Upper lobe of right lung (tissue), 1 donor: ENCODE data around the gene MPST. TPM values are rescaled to one million over a fixed set of nuclear protein-coding genes. Genes with fewer than 3 reads are reported as not detected.
"Not testable (repeated sequence)": the region's sequence is repeated elsewhere in the genome, so short reads cannot be mapped to it uniquely, and the experiment has no call there.

ENCODE experiments used
- ATAC-seq: fragments of 200-7000 bp; cut with Tn5 transposase; one replicate; pipeline ENCODE4 v1.9.1; 2020; ENCODE audit warnings: mild to moderate bottlenecking, moderate library complexity
- DNase-seq: peaks from one replicate; pipeline ENCODE4 v3.0.0-alpha.2; 2020
- H3K27ac ChIP-seq: fragments of 200-600 bp; one replicate; pipeline ENCODE4 v1.8.0; 2022
- H3K27me3 ChIP-seq: fragments of 200-600 bp; one replicate; pipeline ENCODE4 v1.8.0; 2022; ENCODE audit warnings: mild to moderate bottlenecking
- H3K36me3 ChIP-seq: fragments of 200-600 bp; one replicate; pipeline ENCODE4 v1.8.0; 2022
- H3K4me1 ChIP-seq: fragments of 200-600 bp; one replicate; pipeline ENCODE4 v1.8.0; 2022
- H3K4me3 ChIP-seq: fragments of 200-600 bp; one replicate; pipeline ENCODE4 v1.8.0; 2022; ENCODE audit warnings: mild to moderate bottlenecking
- H3K9me3 ChIP-seq: fragments of 200-600 bp; one replicate; pipeline ENCODE4 v1.8.0; 2022
- intact Hi-C: fragments of 100-400 bp; cut with DNase I; formaldehyde crosslinking; loops from one replicate; pipeline ENCODE4 v1.11.0; 2022
- total RNA-seq: library from RNA; stranded (reverse); fragmentation: NEBNext Ultra II Directional; extraction: Animal tissue kit (Norgen Biotek cat#: 25700); gene quantifications from one replicate; pipeline ENCODE4 v1.2.1, GENCODE V29; 2021
- TF ChIP-seq, protein P1 (sequence below): fragments of 200-600 bp; IDR thresholded peaks from one replicate; pipeline ENCODE4 v1.8.0; 2022; ENCODE audit warnings: antibody characterized with exemption
- donor health status: DM: no; HTN: yes; CAD: no; lungs with severe emphysema.

MPST gene
- total RNA-seq, 1 donor from 2014 or later: 71.4 TPM

DNA sequence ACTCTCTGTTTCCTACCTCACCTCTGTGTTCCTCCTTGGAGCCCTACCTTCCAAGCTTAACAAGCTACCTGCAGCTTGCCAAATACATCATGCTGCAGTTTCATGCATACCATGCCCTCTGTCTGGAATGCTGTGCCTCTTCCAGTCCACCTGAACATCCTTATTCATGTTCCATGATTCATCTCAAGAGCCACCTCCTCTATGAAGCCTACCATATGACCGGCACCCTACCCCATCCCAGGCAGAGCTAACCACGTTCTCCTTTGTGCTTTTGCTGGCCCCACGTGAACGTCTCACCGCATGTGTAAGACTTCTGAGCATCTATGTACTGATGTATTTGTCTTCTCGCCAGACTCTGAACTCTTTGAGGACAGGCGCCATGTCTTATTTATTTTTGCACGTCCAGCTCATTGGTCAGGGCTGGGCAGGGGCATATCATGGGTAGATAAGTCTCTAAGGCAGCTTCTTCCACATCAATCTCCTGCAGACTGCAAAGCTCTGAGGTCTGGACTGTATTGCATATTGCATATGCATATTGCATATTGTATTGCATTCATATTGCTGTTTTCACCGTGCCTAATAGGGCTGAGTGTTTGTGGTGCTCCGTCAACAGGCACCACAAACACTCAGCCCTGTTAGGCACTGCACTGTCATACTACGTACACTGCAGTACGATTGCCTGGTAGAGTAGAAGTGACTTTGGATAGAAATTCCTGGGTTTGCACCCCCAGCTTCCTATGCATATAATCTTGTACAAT is 31.3 kb upstream of the MPST start:
- Histone ChIP-seq H3K27ac (no peak overlapping the region), H3K27me3 (peaks cover 24% of the 10 kb centered on the region), H3K9me3 (peaks cover 13% of the 10 kb centered on the region), H3K4me3 (no peak overlapping the region), H3K4me1 (no peaks in the 10 kb centered on the region), H3K36me3 (no peaks in the 10 kb centered on the region)
- TF ChIP-seq, protein P1, sequence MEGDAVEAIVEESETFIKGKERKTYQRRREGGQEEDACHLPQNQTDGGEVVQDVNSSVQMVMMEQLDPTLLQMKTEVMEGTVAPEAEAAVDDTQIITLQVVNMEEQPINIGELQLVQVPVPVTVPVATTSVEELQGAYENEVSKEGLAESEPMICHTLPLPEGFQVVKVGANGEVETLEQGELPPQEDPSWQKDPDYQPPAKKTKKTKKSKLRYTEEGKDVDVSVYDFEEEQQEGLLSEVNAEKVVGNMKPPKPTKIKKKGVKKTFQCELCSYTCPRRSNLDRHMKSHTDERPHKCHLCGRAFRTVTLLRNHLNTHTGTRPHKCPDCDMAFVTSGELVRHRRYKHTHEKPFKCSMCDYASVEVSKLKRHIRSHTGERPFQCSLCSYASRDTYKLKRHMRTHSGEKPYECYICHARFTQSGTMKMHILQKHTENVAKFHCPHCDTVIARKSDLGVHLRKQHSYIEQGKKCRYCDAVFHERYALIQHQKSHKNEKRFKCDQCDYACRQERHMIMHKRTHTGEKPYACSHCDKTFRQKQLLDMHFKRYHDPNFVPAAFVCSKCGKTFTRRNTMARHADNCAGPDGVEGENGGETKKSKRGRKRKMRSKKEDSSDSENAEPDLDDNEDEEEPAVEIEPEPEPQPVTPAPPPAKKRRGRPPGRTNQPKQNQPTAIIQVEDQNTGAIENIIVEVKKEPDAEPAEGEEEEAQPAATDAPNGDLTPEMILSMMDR: no peak
- DNase-seq (no peak), ATAC-seq (no peak)
- intact Hi-C loops: loop anchor here (10.0 kb wide), 1 partner anchor 203 kb away; no protein-coding TSS in a partner anchor

DNA sequence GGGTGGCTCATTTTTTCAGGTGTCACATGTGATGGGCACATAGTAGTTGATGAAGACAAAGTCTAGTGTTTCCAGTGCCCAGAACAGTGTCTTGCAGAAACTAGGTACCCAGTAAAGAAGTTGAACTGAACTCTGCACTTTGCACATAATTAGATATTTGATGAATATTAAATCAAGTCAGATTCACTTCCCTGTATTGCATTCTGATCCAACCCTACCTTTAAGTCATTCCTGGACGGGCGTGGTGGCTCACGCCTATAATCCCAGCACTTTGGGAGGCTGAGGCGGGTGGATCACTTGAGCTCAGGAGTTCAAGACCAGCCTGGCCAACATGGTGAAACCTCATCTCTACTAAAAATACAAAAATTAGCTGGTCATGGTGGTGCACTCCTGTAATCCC is 30.5 kb upstream of the MPST start:
- ATAC-seq, H3K27ac ChIP-seq, DNase-seq, H3K36me3 ChIP-seq, H3K4me3 ChIP-seq, H3K4me1 ChIP-seq: not testable (repeated sequence)
- Histone ChIP-seq H3K27me3 (peaks cover 24% of the 10 kb centered on the region), H3K9me3 (peaks cover 13% of the 10 kb centered on the region)
- intact Hi-C loops: loop anchor here (10.0 kb wide), 1 partner anchor 204 kb away; no protein-coding TSS in a partner anchor

DNA sequence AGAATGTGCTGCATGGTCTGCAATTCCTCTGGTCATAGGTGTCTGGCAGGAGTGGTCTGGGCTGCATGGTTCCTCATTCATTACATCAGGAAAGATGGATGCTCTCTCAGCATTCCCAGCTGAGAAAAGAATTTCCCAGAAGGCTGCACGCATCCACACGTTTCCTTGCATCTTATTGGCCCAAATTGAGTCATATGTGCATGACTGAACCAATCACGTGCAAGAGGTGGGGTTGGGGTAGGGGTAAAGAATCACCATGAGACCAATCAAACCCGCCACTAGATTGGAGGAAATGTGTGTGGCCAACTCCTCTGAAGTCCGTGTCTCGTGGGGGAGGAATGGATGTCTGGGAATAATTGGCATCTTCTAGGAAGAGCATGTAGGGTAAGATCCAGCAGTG is 29.1 kb upstream of the MPST start:
- H3K9me3 ChIP-seq: peaks cover 11% of the 10 kb centered on the region
- no peaks in the 10 kb centered on the region for H3K36me3 ChIP-seq
- H3K27me3 ChIP-seq: peaks cover 24% of the 10 kb centered on the region
- TF ChIP-seq, protein P1: no peak
- DNase-seq (no peak), ATAC-seq (no peak)
- intact Hi-C loops: no loop called here
- H3K27ac ChIP-seq: no peak overlapping the region
- H3K4me1 ChIP-seq: no peaks in the 10 kb centered on the region
- H3K4me3 ChIP-seq: no peak overlapping the region

DNA sequence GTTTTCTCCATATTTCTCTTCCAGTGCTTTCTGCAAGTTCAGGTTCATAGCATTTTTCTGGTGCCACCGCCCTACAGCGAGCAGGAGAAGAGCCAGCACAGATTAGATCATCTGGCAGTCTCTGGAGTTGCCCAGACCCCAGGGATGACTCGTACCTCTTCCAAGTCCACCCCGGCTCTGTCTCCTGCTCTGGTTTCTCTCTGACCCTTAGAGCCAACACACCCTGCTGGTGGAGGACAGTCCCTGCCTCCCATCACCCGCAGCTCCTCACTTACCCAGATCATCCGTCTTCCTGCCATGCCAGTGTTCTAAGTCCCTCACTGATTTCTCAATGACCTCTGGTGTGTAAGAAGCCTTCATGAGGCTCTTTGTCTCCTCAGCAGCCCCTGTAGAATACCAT is 28.3 kb upstream of the MPST start:
- H3K4me3 ChIP-seq: no peak overlapping the region
- TF ChIP-seq, protein P1: no peak
- DNase-seq: no peak
- no peaks in the 10 kb centered on the region for H3K36me3 ChIP-seq
- peaks cover 24% of the 10 kb centered on the region for H3K27me3 ChIP-seq
- H3K27ac ChIP-seq: no peak overlapping the region
- no peaks in the 10 kb centered on the region for H3K4me1 ChIP-seq
- intact Hi-C loops: no loop called here
- no peak for ATAC-seq
- peaks cover 3% of the 10 kb centered on the region for H3K9me3 ChIP-seq

DNA sequence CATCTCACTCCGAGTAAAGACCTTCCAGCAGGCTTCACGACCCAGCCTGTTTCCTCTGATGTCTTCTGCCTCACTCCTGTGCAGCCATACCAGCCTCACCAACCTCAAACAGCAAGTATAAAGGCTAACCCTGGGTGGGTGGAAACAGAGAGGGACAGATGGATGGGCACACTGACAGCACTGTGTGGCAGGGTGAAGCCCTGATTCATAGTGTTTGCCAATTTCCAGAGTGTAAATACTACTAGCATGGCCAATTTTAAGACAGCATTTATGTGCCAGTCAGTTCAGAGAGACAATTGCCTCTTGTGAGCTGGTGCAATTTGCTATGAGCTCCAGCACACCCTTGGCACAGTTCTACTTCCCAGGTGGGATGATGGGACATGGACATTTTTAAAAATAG is 21.8 kb upstream of the MPST start:
- intact Hi-C loops: no loop called here
- no peak for ATAC-seq

More for the DNA sequence above, 21.8 kb upstream of the MPST start:
- Histone ChIP-seq H3K4me3 (no peak overlapping the region), H3K9me3 (no peaks in the 10 kb centered on the region), H3K27ac (no peak overlapping the region), H3K36me3 (no peaks in the 10 kb centered on the region), H3K4me1 (no peaks in the 10 kb centered on the region), H3K27me3 (no peaks in the 10 kb centered on the region)
- TF ChIP-seq, protein P1: no peak
- no peak for DNase-seq
